Hematopoietic multipotent progenitor cell treated with erythropoietin and hydrocortisone succinate and interleukin-3 and kit ligand, for 15 days (in vitro differentiated cells): Measurements from ENCODE around the gene MAP3K10.

Experiments used
- DNase-seq: peaks from one replicate; pipeline ENCODE4 v3.0.0-alpha.2; 2015; ENCODE audit warnings: low spot score

Gene MAP3K10

GRCh38 chr19:40174092-40174491 lies 17.1 kb upstream of the MAP3K10 start:
- no peak for DNase-seq

GRCh38 chr19:40175820-40176219 lies 15.4 kb upstream of the MAP3K10 start:
- no peak for DNase-seq

GRCh38 chr19:40177286-40178070 lies 13.7 kb upstream of the MAP3K10 start:
- DNase-seq: no peak

- no peak for DNase-seq
Measured at GRCh38 chr19:40178756-40179155, 12.5 kb upstream of the MAP3K10 start.

- DNase-seq: no peak
Measured at GRCh38 chr19:40184273-40184672, 7.0 kb upstream of the MAP3K10 start.

GRCh38 chr19:40191836-40192646 lies 815 bp downstream of the MAP3K10 start:
- no peak for DNase-seq

- no peak for DNase-seq
Measured at GRCh38 chr19:40192758-40193586, 1.7 kb downstream of the MAP3K10 start.

GRCh38 chr19:40193587-40193849 lies 2.3 kb downstream of the MAP3K10 start:
- DNase-seq: no peak

GRCh38 chr19:40198272-40198990 lies 7.2 kb downstream of the MAP3K10 start:
- no peak for DNase-seq

GRCh38 chr19:40200341-40201099 lies 9.3 kb downstream of the MAP3K10 start:
- DNase-seq: no peak

- no peak for DNase-seq
Measured at GRCh38 chr19:40204381-40204780, 13.2 kb downstream of the MAP3K10 start.

- no peak for DNase-seq
Measured at GRCh38 chr19:40205760-40206159, 14.5 kb downstream of the MAP3K10 start.

- no peak for DNase-seq
Measured at GRCh38 chr19:40208602-40209001, 17.4 kb downstream of the MAP3K10 start.

GRCh38 chr19:40210889-40211288 lies 19.7 kb downstream of the MAP3K10 start:
- DNase-seq: no peak

- DNase-seq: no peak
Measured at GRCh38 chr19:40213251-40213829, 22.1 kb downstream of the MAP3K10 start.

GRCh38 chr19:40213882-40214570 lies 22.8 kb downstream of the MAP3K10 start:
- no peak for DNase-seq

GRCh38 chr19:40214936-40215335 lies 23.7 kb downstream of the MAP3K10 start:
- DNase-seq: no peak

GRCh38 chr19:40216013-40216776 lies 25.0 kb downstream of the MAP3K10 start:
- DNase-seq: no peak

- no peak for DNase-seq
Measured at GRCh38 chr19:40216777-40217026, 25.5 kb downstream of the MAP3K10 start.
